ENCODE data around the gene POU3F1.

POU3F1 gene

DNA sequence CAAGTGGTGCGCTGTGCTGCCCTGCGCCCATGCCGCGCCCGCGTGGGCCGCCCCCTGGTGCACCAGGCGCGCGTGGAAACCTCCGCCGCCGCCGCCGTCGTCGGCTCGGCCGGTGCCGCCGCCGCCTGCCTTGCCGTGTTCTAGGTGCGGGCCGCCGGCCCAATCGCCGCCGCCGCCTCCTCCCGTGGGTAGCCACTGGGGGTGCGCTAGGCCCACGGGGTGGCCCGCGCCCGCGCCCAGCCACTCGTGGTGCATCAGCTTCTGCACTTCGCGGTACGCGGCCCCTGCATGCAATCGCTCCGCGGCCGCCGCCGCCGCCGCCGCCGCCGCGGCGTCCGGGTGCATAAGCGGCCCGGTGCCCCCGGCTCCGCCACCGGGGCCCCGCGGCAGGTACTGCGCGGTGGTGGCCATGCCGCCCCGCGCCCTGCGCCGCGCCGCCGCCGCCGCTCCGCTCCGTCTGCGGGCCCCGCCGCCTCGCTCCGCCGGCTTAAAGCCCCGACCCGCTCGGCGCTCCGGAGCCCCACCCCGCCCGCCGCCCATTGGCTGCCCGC is at the start of gene POU3F1:
Gene POU3F1 (minus strand): TSS at position 461 of the 551 bp plus-strand sequence. CDS start 50 bp downstream, at position 411.
- DNase-seq, result no peak

DNA sequence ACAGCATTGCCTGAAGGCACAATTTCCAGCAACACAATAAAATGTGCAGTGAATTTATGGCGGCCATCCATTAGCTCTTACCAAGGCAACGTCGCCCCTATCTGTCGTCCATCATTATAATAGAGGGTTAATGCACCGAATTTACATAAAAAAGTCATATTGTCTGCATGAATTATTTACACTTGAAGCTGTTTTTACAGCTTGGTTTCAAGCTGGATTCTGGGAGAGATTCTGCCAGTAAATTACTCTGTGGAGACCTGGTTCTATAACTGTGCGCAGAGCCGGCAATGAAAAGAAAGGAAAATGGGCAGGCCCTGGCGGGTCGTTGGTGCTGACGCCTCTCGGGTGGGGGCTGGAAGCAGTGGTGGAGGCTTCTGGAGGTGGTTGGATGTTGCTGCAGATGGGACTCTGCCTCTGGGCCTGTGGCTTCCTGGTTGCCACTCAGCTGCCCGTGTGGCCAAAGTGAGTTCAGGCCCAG is 48.9 kb upstream of the POU3F1 start:
- no peak for DNase-seq

DNA sequence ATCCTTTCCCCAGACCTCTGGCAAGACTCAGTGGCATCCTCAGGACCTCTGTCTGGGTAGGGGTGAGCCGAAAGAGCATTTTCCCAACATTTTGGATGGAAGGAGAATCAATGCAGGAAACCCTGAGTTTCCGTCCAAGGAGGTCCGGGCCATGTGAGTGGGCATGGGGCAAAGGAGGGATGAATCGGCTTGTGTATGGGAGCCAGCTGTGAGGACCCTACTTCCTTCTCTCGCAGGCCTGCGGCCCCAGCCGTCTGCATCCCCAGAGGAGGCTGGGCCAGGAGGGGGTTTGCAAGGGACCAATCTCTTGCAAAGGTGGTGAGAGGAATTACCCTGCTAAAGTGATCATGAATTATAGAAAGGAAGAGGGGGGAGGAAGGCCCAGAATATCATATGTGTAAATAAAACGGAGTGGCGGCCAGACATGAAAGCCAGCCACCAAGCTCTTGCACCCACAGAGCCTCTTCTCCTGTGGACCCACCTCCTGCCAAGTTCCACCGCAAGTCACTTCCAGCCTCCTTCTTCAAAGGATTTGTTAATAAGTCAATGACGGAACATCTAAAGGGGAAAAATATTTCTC is 48.2 kb upstream of the POU3F1 start:
- DNase-seq, result no peak

DNA sequence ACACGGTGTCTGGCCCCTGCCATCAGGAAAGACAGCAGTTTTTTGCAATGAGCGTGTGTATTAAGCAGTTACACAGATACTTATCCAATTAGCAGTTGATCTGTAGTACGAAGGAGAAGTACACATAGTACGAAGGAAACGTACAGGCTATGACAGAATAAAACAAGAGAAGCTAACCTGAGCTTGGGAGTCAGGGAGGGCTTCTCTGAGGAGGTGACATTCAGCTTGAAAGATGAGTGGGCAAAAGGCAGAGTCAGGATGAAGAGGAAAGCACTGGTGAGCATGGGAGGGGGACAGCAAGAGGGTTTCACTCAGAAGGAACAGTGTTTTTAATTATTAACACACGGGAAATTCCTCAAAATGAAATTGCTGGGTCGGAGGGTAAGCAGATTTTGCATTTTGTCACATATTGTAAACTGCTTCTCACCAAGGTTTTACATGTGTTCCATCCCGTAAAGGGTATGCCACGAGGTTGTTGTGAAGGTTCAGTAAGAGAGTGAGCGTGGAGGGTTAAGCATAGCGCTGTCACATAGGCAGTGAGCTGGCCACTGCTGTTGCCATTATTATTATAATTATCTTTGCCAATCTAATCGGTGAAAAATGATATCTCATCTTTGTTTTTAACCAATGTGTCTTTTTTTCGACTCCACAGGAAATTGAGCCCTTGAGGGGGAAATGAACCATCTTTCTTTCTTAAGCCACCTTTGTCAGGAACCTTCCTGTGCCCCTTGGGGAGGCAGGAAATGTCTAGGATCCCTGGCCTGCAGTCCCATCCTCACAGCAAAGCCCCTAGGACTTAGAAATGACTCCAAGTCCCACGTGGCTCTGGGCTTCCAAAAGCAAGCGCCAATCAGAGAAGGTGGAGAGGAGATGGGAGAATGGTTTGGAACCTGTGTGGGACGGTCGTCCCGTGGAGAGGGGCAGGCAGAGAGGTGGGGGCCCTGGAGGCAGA is 47.3 kb upstream of the POU3F1 start:
- no peak for DNase-seq

DNA sequence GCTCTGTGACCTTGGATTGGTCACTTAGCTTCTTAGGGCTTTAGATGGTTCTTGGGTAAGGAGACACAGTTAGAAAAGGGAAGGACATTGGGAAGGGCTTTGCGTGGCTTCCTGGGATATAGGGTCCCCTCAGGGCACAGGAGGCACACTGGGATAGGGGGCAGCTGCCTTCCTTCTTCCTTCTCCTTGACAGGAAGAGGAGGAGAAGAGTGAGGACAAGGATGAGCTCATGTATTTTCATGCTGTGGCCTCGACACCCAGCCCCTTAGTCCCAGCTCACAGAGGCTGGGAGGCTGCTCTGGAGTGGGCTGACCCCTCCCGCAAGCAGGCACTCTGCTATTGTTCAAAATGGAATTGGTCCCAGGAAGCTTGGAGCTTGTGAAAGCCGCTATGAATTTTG is 45.7 kb upstream of the POU3F1 start:
- no peak for DNase-seq

DNA sequence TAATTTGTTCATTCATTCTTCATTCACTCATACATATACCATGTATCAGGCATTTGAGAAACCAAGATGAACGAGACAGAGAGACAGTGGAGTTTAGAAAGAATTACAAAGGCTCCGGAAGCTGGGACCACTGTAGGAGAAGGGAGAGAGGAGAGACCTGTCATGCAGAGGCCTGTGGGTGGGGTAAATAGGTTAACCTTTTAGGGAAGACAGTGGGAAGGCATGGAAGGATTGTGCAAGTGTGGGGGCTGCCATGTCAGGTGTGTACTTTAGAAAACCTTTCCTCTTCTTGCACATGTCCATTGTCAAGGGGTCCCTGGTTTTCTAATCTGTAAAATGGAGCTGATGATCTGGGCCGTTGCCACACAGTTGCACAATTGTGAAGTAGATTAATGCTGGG is 44.2 kb upstream of the POU3F1 start:
- DNase-seq, result no peak

DNA sequence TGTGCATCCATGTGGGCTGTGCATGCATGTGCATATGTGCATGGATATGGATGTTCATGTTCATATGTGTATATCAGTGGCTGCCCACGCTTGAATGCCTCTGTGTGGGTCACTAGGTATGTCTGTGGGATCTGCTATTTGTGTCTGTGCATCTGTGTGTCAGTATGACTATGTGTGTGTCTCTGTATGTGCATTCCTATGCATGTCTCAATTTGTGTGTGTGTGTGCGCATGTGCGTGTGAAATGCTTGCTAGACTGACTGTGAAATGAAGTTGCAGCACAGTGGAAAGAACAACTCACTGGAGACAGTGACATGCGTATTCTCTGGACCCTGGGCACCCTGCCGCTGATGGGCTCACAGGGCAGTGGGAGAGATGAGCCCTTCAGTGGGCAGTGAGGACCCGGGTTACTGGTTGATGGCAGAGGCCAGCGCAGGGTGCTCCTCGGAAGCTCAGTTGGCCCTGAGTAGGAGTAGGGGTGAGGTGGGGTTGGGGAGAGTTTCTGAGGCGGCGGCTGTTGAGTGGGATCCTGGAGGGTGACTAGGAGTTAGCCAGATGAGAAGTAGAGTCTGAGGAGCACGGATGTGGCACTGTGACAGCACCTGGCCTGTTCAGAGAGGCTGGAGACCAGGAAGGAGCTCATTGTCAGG is 43.2 kb upstream of the POU3F1 start:
- DNase-seq, result no peak

DNA sequence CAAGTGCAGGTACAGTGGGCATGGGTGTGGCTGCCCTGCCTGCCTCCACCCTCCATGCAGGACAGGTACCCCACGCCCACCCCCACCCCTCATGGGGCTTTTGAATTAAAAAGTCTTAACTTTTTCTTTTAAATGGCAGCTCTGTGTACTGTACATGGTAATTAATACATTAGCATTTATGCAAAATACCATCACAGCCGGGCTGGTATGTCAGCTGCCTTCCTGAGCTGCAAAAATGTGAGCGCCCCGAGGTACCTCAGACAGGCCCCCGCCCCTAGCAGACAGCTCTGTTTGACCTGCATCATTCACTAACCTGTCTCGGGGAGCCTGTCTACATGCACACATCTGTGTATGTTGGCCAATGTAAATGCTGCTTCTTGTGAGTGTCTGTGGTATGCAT is 42.2 kb upstream of the POU3F1 start:
- DNase-seq, result no peak

DNA sequence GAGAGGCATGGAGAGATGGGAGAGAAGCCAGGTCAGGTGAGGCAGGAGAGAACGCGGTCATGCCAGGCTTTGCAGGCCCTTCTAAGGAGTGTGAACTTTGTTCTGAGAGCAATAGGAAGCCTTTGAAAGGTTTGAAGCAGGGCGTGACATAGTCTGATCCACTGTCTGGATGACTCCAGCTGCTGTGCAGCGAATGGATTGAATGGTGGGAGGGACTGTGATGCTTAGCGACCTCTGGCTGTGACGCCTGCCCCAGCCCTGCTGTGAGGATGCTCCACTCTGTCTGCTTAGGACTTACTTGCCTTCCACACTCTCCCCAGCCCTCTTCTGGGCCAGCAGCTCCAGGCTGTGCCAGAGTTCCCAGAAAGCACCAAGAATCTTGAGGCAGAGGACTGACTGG is 41.8 kb upstream of the POU3F1 start:
- DNase-seq, result no peak

DNA sequence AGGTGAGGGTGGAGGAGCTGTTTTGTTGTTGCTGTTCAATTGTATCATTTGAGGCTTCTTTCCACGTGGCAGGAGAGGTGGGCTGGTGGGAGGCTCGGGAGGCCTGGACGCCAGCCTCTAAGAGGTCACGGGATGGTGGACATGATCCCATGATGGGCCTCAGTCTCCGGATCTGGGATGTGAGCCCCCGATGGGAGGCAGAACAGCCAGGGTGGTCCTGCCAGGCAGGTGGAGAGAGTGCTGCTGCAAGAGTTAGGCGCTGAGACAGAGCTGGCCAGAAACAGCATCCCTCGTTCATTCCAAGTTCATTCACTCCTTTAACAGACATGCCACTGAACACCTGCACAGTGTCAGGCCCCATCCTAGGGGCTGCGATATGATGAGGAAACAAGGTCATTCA is 41.1 kb upstream of the POU3F1 start:
- DNase-seq, result no peak

DNA sequence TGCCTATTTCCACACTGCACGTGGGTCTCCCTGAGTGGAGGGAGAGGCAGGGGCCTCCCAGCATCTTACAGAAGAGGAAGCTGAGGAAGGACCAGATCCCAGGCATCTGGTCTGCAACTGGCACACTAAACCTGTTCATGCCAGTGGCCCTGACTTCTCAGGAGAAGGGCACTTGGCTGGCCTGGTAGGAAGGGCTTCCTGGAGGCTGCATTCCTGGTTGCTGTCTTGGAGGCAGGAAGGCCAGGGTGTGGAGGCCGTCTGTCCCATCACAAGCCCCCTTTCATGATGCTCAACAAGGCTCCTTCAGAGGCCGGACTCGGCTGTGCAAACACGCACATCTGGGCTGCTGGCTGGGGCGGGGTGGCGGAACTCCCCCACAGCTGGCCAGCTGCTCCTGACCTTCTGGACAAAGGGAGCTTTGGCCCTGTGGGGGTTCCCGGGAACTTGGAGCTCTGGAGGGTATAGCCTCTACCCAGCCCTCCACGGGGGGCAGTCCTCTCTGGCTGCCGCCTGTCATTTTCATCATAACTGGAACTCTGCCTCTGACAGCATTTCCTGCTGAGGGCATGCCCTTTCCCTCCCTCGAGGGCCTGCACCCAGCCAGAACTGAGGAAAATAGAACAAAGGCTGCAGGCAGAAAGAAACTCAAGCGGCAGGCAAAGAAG is 39.2 kb upstream of the POU3F1 start:
- no peak for DNase-seq

DNA sequence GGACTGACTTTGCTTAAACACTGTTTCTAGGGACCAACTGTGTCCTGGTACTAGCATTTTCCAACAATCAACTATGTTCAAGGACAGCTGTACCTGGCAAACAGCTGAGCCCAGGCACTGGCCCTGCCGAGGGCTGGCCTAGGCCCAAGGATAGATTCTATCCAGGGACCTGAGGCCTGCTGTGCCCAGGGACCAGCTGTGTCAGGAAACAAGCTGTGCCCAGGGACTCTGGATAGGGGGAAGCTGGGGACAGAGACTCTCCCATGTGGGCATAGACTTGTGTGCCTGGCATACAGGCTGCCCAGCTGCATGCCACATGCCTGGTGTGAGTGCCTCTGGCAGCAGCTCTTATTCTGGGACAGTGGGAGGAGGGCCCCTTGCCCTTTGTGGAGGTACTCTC is 38.1 kb upstream of the POU3F1 start:
- DNase-seq, result no peak

DNA sequence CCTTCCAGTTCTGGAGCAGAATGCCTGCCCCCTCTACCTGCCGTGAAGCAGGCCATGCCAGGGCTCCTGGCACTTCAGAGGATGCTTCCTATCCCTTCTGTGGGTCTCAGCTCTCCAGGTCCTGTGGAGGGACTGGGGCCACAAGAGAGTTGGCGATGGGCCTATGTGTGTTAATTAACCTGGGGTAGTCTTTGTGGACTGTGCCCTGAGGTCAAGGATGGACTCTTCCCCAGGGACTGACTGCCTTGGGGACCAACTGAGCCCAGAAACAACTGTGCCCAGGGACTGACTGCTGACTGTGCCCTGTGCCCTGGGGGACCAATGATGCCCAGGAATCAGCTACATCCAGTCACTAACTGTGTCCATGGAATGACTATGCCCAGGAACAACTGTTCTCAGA is 37.5 kb upstream of the POU3F1 start:
- DNase-seq, result no peak

DNA sequence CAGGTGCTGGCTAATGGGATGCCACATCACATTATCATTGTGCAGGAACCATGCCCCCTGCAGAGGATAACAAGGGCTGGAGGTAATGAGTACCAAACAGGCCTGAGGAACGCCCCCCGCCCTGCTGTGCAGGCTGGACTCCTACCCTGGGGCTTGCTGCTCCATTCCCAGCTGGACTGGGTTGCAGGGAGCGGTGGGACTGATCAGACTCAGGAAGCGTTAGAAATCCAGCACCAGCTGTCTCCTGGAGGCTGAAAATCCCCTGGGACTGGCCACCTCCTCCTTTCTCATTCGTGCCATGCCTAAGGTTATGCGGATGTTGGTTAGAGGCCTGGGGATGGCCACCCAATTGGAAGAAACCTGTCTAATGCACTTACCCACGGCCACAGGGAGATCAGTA is 36.9 kb upstream of the POU3F1 start:
- DNase-seq, result no peak

DNA sequence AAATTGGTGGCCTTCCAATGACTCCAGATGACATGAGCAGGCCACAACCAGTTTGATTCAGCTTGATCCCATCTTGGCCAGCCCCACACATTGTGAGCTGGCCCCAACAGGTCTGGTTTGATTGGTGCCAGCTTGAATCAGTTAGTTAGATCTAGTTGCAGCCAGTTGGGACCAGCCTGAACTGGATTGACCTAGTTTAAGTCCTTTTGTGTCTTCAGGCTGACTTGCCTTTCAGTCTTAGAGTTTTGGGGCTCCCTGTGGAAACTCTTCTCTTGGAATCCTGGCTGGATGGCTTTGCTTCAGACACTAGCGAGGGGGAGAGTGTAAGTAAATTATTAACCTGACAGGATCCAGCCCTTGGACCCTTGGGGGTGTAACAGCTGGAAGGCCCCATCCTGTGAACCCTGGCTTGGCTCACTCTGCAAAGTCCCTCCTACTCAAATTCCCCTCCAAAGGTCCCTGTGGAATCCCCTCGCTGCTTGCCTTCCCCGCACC is 36.2 kb upstream of the POU3F1 start:
- DNase-seq, result no peak

DNA sequence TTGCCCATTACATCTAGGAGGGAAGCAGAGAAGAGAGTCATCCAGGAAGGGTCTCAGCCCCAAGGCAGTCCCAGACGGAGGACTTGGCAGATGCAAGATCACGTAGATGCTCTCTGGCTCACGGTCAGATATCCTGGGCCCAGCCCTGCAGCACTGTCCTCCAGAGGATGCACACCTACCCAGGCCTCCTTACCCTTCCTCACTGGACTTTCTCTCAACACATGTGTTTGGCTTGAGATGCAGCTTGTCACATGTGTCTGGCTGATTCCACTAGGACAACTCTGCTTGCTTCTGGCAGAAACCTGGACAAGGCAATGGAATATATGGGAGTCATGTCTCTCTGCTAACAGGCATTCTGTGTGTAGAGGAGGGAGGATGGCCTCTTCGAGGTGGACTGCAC is 32.4 kb upstream of the POU3F1 start:
- DNase-seq, result no peak

DNA sequence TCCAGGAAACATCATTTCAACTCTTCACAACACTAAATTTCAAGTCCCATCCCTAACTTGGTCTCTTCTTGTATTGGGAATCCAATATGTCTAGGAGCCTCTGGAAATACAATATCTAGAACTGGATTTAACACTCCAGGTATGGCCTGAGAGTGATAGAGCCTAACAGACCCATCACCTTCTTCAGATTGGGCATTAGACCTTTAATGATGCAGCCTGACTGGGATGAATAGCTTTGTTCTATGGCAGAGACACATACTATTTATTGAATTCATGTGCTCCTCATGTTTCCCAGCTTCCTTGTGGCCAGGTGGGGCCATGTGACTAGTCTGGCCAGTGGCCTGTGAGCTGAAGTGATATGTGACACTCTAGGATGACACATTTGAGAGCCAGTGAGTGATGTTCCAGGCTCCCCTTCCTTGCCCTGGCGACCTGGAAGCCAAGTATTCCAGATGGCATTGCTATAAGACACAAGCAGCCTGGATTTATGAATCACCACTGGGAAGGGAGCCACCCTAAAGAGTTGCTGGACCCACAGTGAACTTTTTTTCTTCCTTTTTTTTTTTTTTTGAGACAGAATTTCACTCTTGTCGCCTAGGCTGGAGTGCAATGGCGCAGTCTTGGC is 31.0 kb upstream of the POU3F1 start:
- DNase-seq, result no peak

DNA sequence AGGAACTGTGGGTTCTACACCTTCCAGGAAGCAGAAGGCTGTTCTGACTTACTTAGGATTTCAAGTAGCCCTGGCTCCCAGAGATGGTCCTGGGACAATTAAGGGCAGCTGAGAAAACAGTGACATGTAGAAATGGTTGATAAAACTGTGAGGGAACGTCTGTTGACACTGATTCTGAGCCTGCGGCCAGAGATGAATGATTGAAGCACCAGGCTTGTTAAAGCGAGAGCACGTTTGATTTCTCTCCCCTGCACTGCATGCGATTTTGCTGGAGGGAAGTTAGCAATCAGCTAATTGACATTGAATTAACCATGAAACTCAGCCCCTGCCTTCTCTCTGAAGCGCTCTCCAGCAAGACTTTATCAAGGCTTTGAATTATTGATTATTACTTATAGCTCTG is 29.9 kb upstream of the POU3F1 start:
- DNase-seq, result no peak

DNA sequence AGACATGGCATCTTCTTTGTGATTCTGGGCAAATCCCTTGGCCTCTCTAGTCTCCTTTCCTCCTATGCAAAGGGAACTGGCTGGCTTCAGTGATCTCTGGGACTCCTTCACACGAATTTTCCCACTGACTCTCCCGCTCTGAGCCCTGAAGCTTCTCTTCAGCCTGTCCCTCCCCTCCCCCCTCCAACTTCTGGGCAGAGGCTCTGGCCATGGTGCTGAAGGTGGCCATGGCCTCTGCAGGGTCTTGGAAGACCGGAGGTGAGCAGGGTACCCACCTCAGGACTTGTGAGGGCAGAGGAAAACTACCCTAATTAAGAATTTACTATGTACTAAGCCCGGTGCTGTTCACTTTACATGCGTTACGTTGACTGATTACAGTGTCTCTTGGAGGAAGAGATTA is 29.4 kb upstream of the POU3F1 start:
- no peak for DNase-seq

DNA sequence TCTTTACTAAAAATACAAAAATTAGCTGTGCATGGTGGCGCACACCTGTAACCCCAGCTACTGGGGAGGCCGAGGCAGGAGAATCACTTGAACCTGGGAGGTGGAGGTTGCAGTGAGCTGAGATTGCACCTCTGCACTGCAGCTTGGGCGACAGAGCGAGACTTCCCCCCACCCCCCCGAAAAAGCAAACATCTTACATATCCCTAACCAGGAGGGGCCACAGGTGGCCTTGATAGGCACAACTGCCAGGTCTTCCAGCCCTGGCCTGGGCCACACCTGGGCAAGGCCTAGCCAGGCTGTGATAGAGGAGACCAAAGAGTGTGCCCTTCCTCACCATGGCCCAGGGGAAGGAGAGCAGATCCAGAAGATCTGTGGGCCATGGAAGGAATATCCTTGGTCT is 28.6 kb upstream of the POU3F1 start:
- no peak for DNase-seq

DNA sequence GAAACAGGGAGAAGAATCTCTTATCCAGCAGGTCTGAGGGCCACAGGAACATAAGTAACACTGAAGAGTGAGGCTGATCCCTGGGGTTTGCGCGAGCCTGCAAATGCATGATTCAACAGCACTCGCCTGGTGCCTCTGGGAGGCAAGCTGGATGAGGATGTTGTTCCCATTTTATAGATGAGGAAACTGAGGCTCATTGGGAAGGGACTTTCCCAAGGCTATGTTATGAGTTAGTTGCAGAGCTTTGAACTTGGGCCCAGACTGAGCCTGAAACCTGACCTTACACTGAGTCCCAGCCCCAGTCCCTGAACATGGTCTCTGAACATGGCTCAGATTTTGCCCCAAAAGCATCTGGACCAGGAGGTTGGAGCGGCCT is 27.7 kb upstream of the POU3F1 start:
- DNase-seq, result no peak

DNA sequence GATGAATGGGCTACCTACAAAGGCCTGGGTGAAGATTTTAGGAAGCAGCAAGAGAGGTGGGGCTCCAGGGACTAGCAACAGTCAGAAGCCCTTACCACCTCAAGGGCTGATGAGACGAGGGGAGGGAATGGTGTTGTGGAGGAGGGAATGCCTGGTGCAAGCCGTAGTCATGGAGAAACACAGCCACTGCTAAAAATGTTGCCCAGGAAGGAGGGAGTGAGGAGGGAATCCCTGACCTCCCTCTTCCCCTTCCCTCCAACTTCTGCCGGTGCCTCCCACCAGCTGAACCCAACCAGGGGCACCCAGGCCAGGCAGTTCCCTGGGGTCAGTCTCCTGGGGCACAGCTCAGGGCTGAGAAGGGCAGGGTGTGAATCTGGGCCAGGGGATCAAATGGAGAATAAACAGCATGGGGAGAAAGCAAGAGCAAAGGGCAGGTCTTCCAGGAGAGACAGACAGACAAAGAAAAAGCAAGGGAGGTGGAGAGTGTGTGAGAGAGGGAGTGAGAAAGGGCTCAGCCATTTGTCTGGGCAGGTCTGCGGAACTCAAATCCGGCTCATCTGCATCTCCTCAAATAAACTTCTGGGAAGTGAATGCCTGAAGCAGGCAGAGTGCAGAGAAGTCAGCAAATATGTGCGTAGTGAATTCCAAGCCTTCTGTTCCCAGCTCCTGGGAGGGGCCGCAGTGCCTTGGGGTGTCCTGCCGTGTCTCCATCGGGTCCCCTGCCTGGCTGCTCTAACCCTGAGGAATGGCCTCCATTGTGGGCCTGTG is 27.1 kb upstream of the POU3F1 start:
- DNase-seq, result no peak

All from CD4-positive, alpha-beta T cell treated with Interleukin-17A for 4 hours (primary cell).